GM12872 (cell line): ENCODE data around the gene PTBP3.

Experiments used
- TF ChIP-seq, protein P1 (sequence below): IDR thresholded peaks from 3 replicates; pipeline ENCODE4 v1.5.1; 2011; ENCODE audit warnings: low read depth, mild to moderate bottlenecking, low read length, moderate library complexity; ENCODE audit not compliant: insufficient read depth

PTBP3 gene

DNA sequence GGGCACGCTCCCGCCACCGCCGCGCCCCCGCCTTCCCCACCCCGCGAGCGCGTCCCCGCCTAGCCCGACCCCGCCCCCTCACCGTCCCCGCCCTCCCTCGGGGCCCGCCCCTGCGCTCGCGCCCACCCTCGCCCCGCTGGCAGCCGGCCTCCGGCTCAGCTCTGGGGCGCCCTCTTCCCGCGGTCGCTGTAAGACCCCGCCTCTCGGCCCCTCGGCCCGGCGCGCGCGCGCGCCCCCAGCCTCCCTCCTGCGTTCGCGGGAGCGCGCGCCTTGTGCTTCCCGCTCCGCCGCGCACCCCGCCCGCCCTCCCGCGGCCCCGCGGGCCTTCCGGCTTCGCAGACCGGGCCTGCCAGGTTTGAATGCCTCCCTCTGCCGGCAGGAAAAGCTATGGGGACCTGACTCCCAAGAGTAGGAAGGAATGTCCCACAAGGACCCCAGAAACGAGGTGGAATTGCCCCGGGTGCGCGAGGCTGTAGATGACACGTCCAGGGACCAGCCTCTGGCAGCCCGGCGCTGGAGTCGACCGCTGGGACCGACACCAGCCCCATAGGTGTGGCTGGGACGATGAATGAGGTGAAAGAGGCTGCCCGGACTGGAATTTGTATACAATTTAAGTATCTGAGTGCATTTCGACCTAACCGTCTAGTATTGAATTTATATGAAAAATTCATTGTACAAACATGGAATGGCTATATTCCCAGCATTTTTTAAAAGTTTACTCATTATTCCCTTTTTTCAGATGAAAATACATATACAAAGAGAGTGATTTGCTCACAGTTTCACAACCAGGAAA lies 416 bp upstream of the PTBP3 start:
- TF ChIP-seq, protein P1, sequence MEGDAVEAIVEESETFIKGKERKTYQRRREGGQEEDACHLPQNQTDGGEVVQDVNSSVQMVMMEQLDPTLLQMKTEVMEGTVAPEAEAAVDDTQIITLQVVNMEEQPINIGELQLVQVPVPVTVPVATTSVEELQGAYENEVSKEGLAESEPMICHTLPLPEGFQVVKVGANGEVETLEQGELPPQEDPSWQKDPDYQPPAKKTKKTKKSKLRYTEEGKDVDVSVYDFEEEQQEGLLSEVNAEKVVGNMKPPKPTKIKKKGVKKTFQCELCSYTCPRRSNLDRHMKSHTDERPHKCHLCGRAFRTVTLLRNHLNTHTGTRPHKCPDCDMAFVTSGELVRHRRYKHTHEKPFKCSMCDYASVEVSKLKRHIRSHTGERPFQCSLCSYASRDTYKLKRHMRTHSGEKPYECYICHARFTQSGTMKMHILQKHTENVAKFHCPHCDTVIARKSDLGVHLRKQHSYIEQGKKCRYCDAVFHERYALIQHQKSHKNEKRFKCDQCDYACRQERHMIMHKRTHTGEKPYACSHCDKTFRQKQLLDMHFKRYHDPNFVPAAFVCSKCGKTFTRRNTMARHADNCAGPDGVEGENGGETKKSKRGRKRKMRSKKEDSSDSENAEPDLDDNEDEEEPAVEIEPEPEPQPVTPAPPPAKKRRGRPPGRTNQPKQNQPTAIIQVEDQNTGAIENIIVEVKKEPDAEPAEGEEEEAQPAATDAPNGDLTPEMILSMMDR, result peak; percentile 48; the same call in 2 of the 3 replicates

DNA sequence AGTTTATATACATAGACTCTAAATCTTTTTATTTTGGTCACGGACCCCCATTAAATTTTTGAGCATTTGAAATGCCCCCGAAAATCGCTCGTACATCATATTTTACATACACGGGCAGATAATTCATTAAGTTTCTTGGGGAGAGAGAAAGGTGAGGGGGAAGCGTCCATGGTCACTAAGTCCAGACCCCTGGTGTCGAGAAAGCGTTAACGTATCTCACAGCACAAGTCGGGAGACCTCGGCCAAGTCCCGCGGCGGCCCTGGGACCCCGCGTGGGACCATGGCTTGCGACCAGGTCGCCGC lies 794 bp downstream of the PTBP3 start:
- TF ChIP-seq, protein P1, result no peak

DNA sequence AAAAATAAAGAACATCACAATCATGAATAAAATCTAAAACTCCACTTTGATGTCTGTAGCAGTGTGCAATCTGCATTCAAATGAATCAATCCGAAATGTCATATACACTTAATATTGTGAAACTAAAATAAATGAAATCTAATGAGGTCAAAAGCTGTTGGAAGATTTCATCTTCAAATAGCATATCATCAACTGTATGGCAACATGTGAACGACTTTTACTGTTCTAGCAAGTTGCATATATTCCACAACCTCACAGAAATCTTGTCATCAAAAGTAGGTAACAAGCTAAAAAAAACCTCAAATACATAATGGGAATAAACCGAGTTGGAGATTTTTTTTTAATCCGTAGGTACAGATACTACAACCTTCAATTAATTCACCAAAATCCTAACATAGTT lies 1.2 kb downstream of the PTBP3 start:
- TF ChIP-seq, protein P1, result no peak

DNA sequence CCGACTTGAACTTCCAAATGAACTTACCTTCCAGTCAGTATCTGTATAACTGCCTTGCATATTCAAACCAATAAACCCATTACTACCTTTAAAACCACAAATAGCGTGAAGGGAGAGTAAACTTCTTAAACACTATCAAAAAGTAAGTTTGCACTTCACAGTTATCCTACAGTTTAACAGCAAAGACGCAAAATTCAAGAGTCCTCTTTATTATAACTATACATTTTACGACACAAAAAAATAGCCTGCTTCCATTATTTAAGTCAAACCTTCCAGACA lies 1.8 kb downstream of the PTBP3 start:
- TF ChIP-seq, protein P1, result no peak

DNA sequence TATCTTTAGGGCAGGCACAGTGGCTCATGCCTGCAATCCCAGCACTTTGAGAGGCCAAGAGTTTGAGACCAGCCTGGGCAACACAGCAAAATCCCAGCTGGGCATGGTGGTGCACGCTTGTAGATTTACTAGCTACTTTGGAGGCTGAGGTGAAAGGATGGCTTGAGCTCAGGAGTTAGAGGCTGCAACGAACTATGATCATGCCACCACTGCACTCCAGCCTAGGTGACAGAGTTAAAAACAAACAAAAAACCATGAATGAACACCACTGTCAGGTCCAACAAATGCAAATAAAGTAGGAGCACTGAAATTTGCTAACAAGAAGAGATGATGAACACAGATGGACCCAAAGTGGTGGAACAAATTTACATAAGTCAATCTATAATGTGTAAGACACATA lies 4.9 kb downstream of the PTBP3 start:
- TF ChIP-seq, protein P1, result no peak

- TF ChIP-seq, protein P1, result no peak
Measured at GRCh38 chr9:112327718-112328450, 5.5 kb downstream of the PTBP3 start.

- TF ChIP-seq, protein P1, result no peak
Measured at GRCh38 chr9:112326194-112326593, 7.2 kb downstream of the PTBP3 start.
